ENCODE measurements around the gene ST3GAL4.
"Not testable (repeated sequence)": the region's sequence is repeated elsewhere in the genome, so short reads cannot be mapped to it uniquely, and the experiment has no call there.

ST3GAL4 gene

GRCh38 chr11:126347751-126348668 lies 7.5 kb upstream of the ST3GAL4 start:
- no peak for DNase-seq

GRCh38 chr11:126348806-126349582 lies 6.5 kb upstream of the ST3GAL4 start:
- DNase-seq: no peak

GRCh38 chr11:126350836-126351235 lies 4.7 kb upstream of the ST3GAL4 start:
- DNase-seq: no peak

GRCh38 chr11:126352163-126352562 lies 3.3 kb upstream of the ST3GAL4 start:
- DNase-seq: no peak

- no peak for DNase-seq
These were observed 2.3 kb upstream of the ST3GAL4 start for GRCh38 chr11:126352934-126353801.

- peak; percentile 66 for DNase-seq
These were observed 709 bp upstream of the ST3GAL4 start for GRCh38 chr11:126354631-126355323.

GRCh38 chr11:126355926-126356897 lies 726 bp downstream of the ST3GAL4 start:
- no peak for DNase-seq

GRCh38 chr11:126357055-126357962 lies 1.8 kb downstream of the ST3GAL4 start:
- DNase-seq: no peak

GRCh38 chr11:126357969-126358762 lies 2.7 kb downstream of the ST3GAL4 start:
- DNase-seq: no peak

GRCh38 chr11:126358763-126359160 lies 3.3 kb downstream of the ST3GAL4 start:
- DNase-seq: no peak

- peak; percentile 82 for DNase-seq
These were observed 4.1 kb downstream of the ST3GAL4 start for GRCh38 chr11:126359431-126360048.

GRCh38 chr11:126360049-126360446 lies 4.6 kb downstream of the ST3GAL4 start:
- DNase-seq: no peak

GRCh38 chr11:126361400-126361799 lies 5.9 kb downstream of the ST3GAL4 start:
- DNase-seq: no peak

- DNase-seq: no peak
These were observed 7.6 kb downstream of the ST3GAL4 start for GRCh38 chr11:126362879-126363655.

- DNase-seq: no peak
These were observed 8.3 kb downstream of the ST3GAL4 start for GRCh38 chr11:126363706-126364248.

GRCh38 chr11:126364735-126365134 lies 9.2 kb downstream of the ST3GAL4 start:
- not testable (repeated sequence) for DNase-seq

- not testable (repeated sequence) for DNase-seq
These were observed 10.0 kb downstream of the ST3GAL4 start for GRCh38 chr11:126365508-126365907.
